Measurements from ENCODE around the gene SH3RF2. TPM values are rescaled to one million over a fixed set of nuclear protein-coding genes. Genes with fewer than 3 reads are reported as not detected.
"Not testable (repeated sequence)": the region's sequence is repeated elsewhere in the genome, so short reads cannot be mapped to it uniquely, and the experiment has no call there.

The SH3RF2 gene
- total RNA-seq, 2 experiments from 2014 or later, result 0.12 TPM; not detected in 1

DNA sequence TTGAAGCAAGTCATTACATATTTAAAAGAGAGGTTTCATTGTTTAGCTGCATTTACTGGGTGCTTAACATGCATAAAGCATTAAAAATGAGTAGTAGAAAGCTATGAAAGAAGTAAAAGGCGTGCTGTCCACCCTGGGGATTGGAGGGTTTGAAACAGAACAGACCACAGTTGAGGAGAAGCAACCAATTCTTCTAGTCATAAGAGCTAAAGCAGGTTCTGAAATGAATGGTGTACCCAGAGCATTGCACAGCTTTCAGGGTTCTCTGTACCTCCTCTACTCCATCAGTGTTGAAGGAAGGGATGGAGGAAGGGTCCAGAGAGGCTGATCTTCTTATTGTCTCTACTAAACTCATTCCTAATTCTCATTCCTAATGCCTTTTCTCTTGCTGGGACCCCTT lies 68.9 kb downstream of the SH3RF2 start:
- no peak for DNase-seq
- Mint-ChIP-seq H3K9me3 (no peaks in the 10 kb centered on the region), H3K4me3 (no peak overlapping the region), H3K27me3 (no peaks in the 10 kb centered on the region), H3K4me1 (ENCODE audit: low read depth) (no peaks in the 10 kb centered on the region), H3K36me3 (no peaks in the 10 kb centered on the region), H3K27ac (no peak overlapping the region)
- ChIA-PET CTCF (no interaction called here), POLR2A (no interaction called here)
- intact Hi-C loops (cut with micrococcal nuclease), result no loop called here

DNA sequence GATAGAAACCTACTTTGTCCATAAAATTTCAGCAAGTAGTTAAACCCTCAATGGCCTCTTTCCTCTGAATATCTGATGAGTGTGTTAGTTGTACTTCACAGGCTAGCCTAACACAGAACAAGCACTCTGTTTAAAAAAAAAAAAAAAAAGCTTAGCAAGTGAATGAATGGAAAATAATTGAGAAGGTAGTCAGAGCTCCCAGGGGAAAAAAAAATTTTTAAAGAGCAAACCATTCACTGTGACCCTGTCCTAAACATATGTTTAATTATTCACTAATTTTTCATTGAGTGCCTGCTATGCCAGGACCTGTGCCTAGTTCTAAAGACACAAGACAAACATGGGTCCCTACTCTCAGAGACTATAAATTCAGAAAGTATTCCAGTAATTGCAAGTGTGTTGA lies 69.3 kb downstream of the SH3RF2 start:
- Mint-ChIP-seq H3K9me3 (no peaks in the 10 kb centered on the region), H3K27me3 (no peaks in the 10 kb centered on the region), H3K4me3 (no peak overlapping the region), H3K4me1 (ENCODE audit: low read depth) (no peaks in the 10 kb centered on the region), H3K36me3 (no peaks in the 10 kb centered on the region), H3K27ac (no peak overlapping the region)
- intact Hi-C loops (cut with micrococcal nuclease), result no loop called here
- no peak for DNase-seq
- CTCF ChIA-PET, result no interaction called here
- POLR2A ChIA-PET, result no interaction called here

- intact Hi-C loops (cut with micrococcal nuclease), result no loop called here
- no peak for DNase-seq
- Mint-ChIP-seq H3K4me3 (no peak overlapping the region), H3K9me3 (no peaks in the 10 kb centered on the region), H3K36me3 (no peaks in the 10 kb centered on the region), H3K4me1 (ENCODE audit: low read depth) (no peaks in the 10 kb centered on the region), H3K27ac (no peak overlapping the region), H3K27me3 (no peaks in the 10 kb centered on the region)
- CTCF ChIA-PET, result no interaction called here
- POLR2A ChIA-PET, result no interaction called here
Measured at GRCh38 chr5:146006470-146007190, 70.3 kb downstream of the SH3RF2 start.

- Mint-ChIP-seq H3K4me1 (ENCODE audit: low read depth) (no peaks in the 10 kb centered on the region), H3K36me3 (no peaks in the 10 kb centered on the region), H3K27me3 (no peaks in the 10 kb centered on the region), H3K9me3 (no peaks in the 10 kb centered on the region), H3K27ac (no peak overlapping the region), H3K4me3 (no peak overlapping the region)
- intact Hi-C loops (cut with micrococcal nuclease), result no loop called here
- CTCF ChIA-PET, result no interaction called here
- POLR2A ChIA-PET, result no interaction called here
- DNase-seq, result no peak
Measured at GRCh38 chr5:146007270-146007669, 70.9 kb downstream of the SH3RF2 start.

GRCh38 chr5:146007989-146008388 lies 71.6 kb downstream of the SH3RF2 start:
- H3K4me1 Mint-ChIP-seq (ENCODE audit: low read depth), result no peaks in the 10 kb centered on the region
- no peak overlapping the region for H3K27ac Mint-ChIP-seq
- ChIA-PET POLR2A (no interaction called here), CTCF (no interaction called here)
- no peaks in the 10 kb centered on the region for H3K36me3 Mint-ChIP-seq
- no peaks in the 10 kb centered on the region for H3K9me3 Mint-ChIP-seq
- H3K4me3 Mint-ChIP-seq, result no peak overlapping the region
- H3K27me3 Mint-ChIP-seq, result peaks cover under 1% of the 10 kb centered on the region
- no peak for DNase-seq
- intact Hi-C loops (cut with micrococcal nuclease), result no loop called here

DNA sequence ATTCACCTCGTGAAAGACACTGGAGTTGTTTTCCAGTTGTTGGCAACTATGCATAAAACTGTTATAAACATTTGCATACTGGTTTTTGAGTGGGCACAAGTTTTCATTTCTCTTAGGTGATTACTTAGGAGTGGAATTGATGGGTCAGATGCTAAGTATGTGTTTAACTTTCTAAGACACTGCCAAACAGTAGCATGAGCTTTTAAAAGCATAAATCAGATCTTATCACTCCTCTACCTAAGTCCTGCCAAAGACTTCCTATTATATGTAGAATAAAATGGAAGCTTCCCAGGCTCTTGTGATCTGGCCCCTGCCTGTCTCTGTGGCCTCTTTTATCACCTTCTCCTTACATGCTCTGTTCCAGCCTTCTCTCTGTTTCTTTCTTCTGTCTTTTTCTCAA lies 72.6 kb downstream of the SH3RF2 start:
- ChIA-PET POLR2A (no interaction called here), CTCF (no interaction called here)
- no peaks in the 10 kb centered on the region for H3K36me3 Mint-ChIP-seq
- H3K27me3 Mint-ChIP-seq, result peaks cover 3% of the 10 kb centered on the region
- no peak for DNase-seq
- H3K27ac Mint-ChIP-seq, result no peak overlapping the region
- intact Hi-C loops (cut with micrococcal nuclease), result no loop called here
- no peaks in the 10 kb centered on the region for H3K9me3 Mint-ChIP-seq
- H3K4me1 Mint-ChIP-seq (ENCODE audit: low read depth), result no peaks in the 10 kb centered on the region
- no peak overlapping the region for H3K4me3 Mint-ChIP-seq

GRCh38 chr5:146010447-146010846 lies 74.1 kb downstream of the SH3RF2 start:
- H3K27me3 Mint-ChIP-seq; H3K27ac Mint-ChIP-seq; CTCF ChIA-PET; DNase-seq; intact Hi-C loops (cut with micrococcal nuclease); H3K4me3 Mint-ChIP-seq; POLR2A ChIA-PET; H3K36me3 Mint-ChIP-seq; H3K4me1 Mint-ChIP-seq (ENCODE audit: low read depth); H3K9me3 Mint-ChIP-seq: not testable (repeated sequence)

GRCh38 chr5:146013761-146014160 lies 77.4 kb downstream of the SH3RF2 start:
- no peaks in the 10 kb centered on the region for H3K9me3 Mint-ChIP-seq
- no peaks in the 10 kb centered on the region for H3K36me3 Mint-ChIP-seq
- peaks cover 6% of the 10 kb centered on the region for H3K27me3 Mint-ChIP-seq
- CTCF ChIA-PET, result no interaction called here
- POLR2A ChIA-PET, result no interaction called here
- DNase-seq, result no peak
- no peak overlapping the region for H3K27ac Mint-ChIP-seq
- intact Hi-C loops (cut with micrococcal nuclease), result no loop called here
- H3K4me1 Mint-ChIP-seq (ENCODE audit: low read depth), result no peaks in the 10 kb centered on the region
- no peak overlapping the region for H3K4me3 Mint-ChIP-seq

GRCh38 chr5:146015001-146015400 lies 78.6 kb downstream of the SH3RF2 start:
- H3K27me3 Mint-ChIP-seq, result peaks cover 6% of the 10 kb centered on the region
- CTCF ChIA-PET, result no interaction called here
- intact Hi-C loops (cut with micrococcal nuclease), result no loop called here

DNA sequence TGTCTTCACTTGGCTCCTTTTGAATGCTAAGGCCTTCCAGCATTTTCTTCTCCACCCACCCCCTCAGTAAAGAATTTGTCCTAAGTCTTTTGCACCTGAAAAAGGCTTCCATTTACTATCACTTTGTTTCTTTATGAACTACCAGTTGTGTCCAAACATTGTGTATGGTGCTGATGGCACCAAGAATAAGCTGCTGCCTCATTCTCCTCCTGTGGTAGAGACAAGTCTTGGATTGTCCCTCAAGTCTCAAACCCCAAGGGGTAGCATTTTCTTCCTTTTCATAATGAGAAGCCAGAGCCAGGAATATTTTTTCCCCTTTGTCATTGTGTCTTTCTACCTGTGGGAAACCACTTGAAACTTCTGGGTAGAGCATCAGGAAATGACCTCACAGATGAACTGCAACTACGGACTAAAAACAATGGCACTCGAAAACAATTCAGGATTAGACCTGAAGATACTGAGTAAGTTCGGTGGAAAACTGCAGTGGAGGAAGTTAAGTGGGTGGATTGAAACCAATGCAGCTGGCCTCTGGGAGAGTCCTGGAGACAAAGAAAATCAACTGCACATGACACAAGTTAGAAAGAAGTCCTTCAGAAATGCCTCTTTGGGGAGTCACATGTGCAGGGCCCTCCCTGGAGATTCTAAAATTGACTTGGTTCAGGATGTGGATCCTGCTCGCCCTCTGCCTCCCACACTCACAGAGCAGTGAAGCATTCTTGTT lies 80.5 kb downstream of the SH3RF2 start:
- CTCF ChIA-PET, result no interaction called here
- H3K36me3 Mint-ChIP-seq, result no peaks in the 10 kb centered on the region
- POLR2A ChIA-PET, result no interaction called here
- H3K9me3 Mint-ChIP-seq, result no peaks in the 10 kb centered on the region
- H3K4me1 Mint-ChIP-seq (ENCODE audit: low read depth), result no peaks in the 10 kb centered on the region
- no peak overlapping the region for H3K4me3 Mint-ChIP-seq
- no peak for DNase-seq
- H3K27me3 Mint-ChIP-seq, result peaks cover 6% of the 10 kb centered on the region
- intact Hi-C loops (cut with micrococcal nuclease), result no loop called here
- no peak overlapping the region for H3K27ac Mint-ChIP-seq

More at GRCh38 chr5:146015001-146015400, 78.6 kb downstream of the SH3RF2 start:
- no peaks in the 10 kb centered on the region for H3K36me3 Mint-ChIP-seq
- H3K4me3 Mint-ChIP-seq, result no peak overlapping the region
- DNase-seq, result no peak
- no peaks in the 10 kb centered on the region for H3K9me3 Mint-ChIP-seq
- H3K4me1 Mint-ChIP-seq (ENCODE audit: low read depth), result no peaks in the 10 kb centered on the region
- POLR2A ChIA-PET, result no interaction called here
- no peak overlapping the region for H3K27ac Mint-ChIP-seq

DNA sequence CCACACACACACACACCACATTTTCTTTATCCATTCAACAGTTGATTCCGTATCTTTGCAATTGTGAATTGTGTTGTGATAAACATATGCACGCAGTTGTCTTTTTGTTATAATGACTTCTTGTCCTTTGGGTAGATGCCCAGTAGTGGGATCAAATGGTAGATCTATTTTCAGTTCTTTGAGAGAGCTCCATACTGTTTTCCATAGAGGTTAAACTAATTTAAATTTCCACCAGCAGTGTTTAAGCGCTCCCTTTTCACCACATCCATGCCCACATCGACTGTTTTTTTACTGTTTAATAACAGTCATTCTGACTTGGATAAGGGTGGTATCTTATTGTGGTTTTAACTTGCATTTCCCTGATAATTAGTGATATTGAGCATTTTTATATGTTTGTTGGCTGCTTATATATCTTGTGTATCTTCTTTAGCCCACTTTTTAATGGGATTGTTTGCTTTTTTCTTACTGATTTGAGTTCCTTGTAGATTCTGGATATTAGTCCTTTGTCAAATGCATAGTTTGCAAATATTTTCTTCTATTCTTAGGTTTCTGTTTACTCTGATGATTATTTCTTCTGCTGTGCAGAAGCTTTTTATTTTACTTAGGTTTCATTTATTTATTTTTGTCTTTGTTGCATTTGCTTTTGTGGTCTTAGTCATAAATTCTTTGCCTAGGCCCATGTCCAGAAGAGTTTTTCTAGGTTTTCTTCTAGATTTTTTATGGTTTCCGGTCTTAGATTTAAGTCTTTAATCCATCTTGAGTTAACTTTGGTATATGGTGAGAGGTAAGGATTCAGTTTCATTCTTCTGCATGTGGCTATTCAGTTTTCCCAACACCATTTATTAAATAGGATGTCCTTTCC lies 82.4 kb downstream of the SH3RF2 start:
- CTCF ChIA-PET, result no interaction called here
- POLR2A ChIA-PET, result no interaction called here
- intact Hi-C loops (cut with micrococcal nuclease), result no loop called here
- DNase-seq, result no peak
- H3K4me1 Mint-ChIP-seq (ENCODE audit: low read depth), result no peaks in the 10 kb centered on the region
- no peak overlapping the region for H3K27ac Mint-ChIP-seq
- H3K36me3 Mint-ChIP-seq, result no peaks in the 10 kb centered on the region
- no peaks in the 10 kb centered on the region for H3K9me3 Mint-ChIP-seq
- no peak overlapping the region for H3K4me3 Mint-ChIP-seq
- H3K27me3 Mint-ChIP-seq, result peaks cover 3% of the 10 kb centered on the region

DNA sequence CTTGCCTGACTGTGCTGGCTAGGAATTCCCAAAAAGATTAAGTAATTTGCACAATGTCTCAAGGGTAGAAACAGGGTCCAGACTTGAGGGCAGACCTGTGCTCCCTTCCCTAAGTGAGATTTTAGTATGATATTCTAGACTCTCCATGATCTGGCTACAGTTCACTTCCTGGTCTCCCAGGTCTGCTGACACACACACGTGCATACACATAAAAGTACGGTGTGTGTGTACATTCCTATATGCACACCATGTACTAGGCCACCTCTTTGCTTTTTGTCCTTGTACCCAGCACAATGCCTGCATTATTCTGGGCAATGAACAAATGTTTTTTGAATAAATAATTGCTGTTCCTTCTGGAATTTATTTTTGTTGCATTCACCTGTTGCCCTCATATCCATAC lies 83.7 kb downstream of the SH3RF2 start:
- H3K4me3 Mint-ChIP-seq, result no peak overlapping the region
- no peaks in the 10 kb centered on the region for H3K4me1 Mint-ChIP-seq (ENCODE audit: low read depth)
- CTCF ChIA-PET, result no interaction called here
- intact Hi-C loops (cut with micrococcal nuclease), result no loop called here
- H3K36me3 Mint-ChIP-seq, result no peaks in the 10 kb centered on the region
- H3K9me3 Mint-ChIP-seq, result no peaks in the 10 kb centered on the region
- POLR2A ChIA-PET, result no interaction called here
- no peak overlapping the region for H3K27ac Mint-ChIP-seq
- no peak for DNase-seq
- H3K27me3 Mint-ChIP-seq, result no peaks in the 10 kb centered on the region

Data from activated CD4-positive, alpha-beta memory T cell treated with anti-CD3 and anti-CD28 coated beads for 36 hours (primary cell).